GM19043 (cell line): ENCODE measurements around the gene MCF2L.
"Not testable (repeated sequence)": the region's sequence is repeated elsewhere in the genome, so short reads cannot be mapped to it uniquely, and the experiment has no call there.

ENCODE experiments used
- ATAC-seq: cut with Tn5 transposase; IDR thresholded peaks from one replicate; pipeline ENCODE4 v1.9.1; 2021; ENCODE audit warnings: low read depth; ENCODE audit not compliant: unreplicated experiment

MCF2L gene

DNA sequence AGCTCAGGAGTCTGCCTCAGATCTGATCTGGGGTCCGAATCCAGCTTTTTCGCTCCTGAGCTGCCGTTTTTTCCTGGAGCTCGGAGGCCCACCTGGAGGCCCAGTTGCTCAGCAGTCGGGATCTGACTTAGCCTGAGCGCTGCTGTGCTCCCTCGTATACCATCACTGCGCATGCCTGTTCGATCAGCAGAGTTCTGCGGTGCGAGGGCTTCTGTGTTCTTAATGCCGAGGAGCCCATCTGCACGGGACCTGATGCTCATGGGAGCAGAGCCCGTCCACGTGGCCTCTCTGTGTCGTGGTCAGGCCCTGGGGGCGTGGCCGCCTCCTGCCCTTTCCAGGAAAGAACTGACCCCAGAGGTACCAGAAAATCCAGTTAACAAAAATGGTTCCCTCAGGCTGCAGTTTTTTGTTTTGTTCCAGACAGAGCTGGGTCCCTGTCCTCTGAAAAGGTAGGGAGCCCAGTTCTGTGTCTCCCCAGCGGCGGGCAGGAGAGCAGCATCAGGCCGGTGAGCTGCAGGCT, 57.4 kb downstream of the MCF2L start:
- no peak for ATAC-seq

DNA sequence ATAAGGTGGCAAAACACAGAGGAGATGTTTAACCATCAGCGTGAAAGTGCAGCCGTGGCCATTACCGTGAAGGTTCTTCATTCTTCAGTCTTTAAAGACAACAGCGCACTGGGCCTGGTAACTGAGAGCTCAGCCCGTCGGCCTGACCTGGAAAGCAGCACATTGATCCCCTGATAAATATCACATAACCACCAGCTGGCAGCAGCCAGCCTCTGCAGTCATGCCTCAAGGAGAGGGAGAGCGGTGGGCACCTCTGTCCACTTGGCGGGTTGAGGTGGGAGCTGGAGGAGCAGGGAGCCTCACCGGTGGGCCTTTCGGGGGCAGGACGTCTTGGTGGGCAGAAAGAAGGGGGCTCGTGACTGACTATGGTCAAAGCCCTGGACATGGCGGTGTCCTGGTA, 58.1 kb downstream of the MCF2L start:
- no peak for ATAC-seq

DNA sequence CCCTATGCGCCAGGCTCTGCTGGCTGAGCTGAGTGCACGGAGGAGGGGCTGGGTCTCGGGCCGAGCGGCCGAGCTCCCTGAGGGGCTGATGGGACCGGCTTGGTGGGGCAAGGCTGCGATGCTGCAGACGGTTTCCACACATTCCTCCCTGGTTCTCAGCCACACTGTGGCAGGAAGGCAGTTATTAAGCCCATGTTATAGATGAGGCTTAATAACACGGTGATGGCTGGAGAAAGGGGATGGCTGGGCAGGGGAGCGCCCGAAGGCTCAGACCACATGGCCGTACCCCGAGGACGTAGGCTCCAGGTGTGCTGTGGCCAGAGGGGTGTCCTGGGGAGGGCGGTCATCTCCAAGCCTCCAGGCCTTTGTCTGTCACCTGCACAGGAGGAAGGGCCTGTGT, 58.6 kb downstream of the MCF2L start:
- ATAC-seq, result no peak

DNA sequence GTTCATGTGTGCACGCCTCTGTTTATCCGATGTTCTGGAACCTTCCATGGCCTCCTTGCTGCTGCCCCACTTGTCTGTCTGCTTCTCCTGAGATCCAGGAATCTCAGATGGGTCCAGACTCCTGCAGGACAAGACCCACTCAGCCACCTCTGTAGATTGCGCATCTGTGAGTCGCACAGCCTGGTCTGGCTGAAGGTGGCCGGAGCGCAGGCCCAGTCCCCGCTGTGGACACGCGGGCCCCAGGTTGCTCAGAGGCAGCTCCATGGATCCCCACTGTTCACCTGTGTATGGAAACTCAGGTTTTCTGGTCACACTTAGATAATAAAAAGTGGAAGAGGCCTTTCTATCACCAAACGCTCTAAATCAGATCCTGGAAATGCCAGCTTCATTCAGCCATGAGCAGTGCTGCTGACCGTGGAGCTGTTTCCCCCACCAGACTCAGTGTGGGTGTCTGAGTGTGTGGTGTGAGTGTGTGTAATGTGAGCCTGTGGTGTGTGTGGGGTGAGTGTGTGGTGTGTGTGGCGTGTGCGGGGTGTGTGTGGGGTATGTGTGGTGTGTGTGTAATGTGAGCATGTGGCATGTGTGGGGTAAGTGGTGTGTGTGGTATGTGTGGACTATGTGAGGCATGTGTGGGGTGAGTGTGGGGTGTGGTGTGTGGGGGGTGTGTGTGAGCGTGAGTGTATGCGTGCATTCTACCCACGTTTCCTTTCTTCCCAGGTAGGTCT, 59.5 kb downstream of the MCF2L start:
- no peak for ATAC-seq

DNA sequence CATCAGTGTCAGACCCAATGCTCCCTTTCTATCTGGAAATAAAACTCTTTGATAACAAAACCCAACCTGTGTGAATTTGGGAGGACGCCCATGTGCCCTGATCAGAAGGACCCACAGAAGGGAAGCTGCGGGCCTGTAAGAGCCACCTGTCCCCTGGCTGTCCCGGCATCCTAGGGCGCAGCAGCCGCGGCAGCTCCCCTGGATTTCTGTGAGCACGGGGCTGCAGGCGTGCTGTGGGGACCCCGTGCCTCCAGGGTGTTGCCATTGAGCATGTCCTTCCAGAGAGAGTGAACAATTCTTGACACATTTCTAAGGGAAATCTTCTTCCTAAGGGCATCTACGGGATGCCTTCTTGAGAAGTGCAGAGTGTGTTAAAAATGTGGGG, 60.0 kb downstream of the MCF2L start:
- no peak for ATAC-seq

DNA sequence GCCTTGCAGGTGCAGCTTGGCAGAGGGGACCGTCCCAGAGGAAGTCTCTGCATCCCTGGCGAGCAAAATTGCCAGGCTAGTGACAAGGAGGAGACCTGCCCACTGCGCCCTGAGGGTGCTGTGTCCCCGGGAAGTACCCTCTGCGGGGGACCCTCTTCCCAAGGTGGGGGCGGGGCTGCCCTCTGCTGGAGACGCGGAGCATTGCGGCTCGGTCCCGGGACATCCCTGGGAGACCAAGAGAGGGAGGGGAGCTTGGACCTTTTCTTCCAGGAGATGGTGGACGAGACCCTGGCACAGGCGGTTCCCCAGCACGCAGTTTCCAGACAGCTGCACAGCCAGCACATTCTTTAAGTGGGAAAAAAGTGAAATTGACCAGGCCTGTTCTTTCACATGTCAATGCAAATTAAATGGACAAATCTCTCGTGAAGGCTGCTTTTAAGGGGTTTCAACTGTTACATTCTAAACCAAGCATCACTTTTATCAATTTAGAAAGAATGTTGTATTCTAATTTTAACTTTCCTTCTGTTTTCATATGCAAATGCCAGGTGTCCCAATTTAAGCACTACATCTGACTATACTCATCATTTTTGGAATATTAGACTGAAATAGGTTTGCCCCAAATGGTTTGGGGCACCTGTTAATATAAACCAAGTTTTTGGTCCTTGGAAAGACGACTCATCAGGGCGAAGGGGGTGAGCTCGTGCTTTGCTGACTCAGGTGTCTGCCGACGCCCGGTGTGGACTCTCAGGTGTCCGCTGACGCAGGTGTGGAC, 60.7 kb downstream of the MCF2L start:
- ATAC-seq, result no peak

DNA sequence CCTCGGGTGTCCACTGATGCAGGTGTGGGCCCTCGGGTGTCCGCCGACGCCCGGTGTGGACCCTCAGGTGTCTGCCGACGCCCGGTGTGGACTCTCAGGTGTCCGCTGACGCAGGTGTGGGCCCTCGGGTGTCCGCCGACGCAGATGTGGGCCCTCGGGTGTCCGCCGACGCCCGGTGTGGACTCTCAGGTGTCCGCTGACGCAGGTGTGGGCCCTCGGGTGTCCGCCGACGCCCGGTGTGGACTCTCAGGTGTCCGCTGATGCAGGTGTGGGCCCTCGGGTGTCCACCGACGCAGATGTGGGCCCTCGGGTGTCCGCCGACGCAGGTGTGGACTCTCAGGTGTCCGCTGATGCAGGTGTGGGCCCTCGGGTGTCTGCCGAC, 61.2 kb downstream of the MCF2L start:
- ATAC-seq, result not testable (repeated sequence)

DNA sequence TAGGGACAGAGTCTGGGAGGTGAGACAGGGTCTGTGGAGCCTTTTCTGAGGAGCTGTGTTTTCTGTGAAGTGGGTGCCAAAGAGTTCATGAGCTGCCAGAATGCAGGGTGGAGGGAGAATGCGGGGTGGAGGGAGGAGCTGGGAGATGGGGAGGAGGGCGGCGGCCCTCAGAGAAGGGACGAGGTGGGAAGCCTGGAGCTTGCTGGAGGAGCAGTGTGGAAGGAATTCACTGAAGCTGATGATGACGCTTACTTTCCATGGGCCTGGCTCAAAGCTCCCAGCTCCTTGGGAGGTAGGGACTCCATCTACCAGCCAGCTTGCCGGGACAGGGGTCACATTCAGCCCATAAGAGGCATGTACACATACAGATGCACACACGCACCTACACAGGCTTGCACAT, 62.5 kb downstream of the MCF2L start:
- no peak for ATAC-seq

DNA sequence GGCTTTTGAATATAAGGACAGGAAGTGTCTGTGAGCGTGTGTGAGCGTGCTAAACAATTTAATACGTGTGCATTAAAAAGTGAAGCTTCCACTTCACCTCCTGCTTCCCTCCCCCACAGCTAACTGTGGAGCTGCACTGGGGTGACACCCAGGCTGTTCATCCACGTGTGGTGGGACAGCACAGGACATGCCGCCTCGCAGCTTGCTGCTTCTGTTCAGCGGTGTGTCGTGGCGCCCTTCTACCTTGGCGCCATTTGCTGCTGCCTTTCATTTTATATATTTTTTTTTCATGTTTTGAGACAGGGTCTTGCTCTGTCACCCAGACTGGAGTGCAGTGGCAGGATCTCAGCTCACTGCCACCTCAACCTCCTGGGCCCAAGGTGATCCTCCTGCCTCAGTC, 63.3 kb downstream of the MCF2L start:
- ATAC-seq, result no peak

DNA sequence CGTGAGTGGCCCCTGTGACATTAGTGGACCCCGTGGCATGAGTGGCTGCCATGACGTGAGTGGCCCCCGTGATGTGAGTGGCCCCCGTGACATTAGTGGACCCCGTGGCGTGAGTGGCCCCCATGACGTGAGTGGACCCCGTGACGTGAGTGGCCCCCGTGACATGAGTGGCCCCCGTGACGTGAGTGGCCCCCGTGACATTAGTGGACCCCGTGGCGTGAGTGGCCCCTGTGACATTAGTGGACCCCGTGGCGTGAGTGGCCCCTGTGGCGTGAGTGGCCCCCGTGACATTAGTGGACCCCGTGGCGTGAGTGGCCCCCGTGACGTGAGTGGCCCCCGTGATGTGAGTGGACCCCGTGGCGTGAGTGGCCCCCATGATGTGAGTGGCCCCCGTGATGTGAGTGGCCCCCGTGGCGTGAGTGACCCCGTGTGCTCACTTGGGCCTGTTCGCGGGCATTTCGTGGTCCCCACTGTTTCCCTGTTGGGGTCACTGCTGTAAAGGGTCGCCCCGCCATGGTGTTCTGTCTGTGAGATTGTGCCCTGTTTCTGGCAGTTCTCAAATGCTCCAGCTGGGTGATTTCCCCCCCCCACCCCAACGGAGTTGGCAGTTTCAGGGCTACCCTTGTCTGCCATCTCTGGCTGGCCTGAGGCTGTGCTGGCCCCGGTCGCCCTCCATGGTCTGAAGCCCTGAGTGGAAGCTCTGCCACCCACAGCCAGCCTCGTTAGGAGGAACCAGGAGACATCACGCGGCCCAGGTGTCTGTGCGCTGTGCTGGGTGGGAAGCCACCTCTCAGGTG, 64.2 kb downstream of the MCF2L start:
- no peak for ATAC-seq

DNA sequence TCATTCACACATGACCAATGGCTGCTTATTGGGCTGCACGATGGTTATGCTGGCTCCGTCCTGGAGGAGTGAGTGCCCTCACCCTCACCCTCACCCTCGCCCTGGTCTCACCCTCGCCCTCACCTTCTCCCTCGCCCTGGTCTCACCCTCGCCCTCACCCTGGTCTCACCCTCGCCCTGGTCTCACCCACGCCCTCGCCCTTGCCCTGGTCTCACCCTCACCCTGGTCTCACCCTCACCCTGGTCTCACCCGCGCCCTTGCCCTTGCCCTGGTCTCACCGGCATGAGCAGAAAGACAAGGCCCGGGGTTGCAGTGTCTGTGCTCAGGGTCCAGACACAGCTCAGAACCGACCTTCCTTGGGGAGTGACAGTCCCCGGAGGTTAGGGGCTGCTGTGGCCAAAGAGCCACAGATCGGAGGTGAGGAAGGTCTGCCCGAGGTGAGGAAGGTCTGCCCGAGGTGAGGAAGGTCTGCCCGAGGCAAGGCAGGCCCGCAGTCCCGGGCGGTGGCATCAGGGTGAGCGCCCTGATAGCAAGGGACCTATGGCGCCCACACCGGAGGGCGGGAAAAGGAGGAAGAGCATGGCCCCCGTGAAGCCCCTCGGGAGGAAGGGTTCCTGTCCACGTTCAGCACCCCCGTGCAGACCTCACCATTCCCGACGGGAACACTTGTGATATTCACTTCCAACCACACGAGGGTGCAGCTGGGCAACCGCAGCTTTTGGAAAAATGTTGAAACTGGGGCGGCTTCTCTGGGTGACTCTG, 65.6 kb downstream of the MCF2L start:
- no peak for ATAC-seq

DNA sequence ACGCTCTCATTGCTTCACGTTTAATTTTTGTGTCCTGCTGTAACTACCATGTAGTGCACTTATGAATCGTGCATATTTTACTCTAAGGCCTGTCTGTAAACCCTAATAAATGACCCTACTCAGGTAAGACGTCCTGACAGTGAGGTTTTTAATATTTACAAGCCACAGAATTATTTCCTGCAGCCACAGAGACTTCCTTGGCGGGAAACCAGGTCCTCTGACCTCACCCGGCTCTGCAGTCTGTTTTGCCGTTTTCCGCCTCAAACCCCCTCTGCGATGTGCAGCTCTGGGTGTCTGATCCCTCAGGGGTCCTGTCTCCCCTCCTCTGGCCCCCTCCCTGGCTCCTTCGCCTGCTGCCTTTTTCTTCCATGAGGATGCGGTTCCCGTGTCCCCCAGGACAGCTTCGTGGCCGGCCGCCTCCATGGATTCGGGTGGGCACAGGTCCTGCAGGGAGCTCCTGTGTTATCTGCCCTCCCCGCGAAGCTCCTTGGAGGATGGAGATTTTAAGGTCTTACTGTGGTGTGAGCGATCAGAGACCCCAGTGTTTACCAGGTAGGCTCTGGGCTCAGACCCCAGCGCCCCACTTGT, 66.3 kb downstream of the MCF2L start:
- ATAC-seq, result no peak

DNA sequence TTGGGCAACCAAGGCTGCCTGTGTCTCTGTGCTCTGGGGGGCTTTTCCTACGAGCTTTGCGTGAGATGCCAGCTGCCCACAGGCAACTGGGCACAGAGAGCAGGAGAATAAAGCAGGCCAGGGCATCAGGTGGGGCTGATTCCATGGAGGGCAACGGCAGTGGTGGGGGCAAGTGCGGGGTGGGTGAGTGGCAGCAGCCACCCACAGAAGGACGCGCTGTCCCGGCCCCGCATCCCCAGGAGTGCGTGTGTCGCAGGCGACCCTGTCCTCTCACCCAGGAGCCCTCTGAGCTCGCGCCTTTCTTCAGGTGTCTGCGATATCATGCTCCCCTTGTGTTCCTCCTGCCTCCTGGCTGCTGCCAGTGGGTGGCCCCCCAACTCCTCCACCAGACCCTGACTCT, 67.4 kb downstream of the MCF2L start:
- ATAC-seq, result no peak

DNA sequence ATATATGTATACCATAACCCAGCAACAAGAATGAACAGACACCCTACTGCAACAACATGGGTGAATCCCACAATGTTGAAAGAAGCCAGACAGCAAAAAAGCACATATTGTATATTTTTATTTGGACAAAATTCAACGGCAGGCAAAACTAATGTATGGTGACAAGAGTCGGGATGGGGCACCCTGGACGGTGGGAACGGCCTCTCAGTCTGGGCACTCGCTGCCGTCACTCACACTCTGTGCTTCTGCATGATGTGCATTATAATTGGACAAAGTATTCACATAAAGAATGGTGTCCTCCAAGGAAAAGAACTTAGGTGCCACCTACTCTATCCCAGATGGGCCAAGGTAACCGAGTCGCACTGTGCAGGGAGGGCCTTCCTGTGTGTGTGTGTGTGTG, 71.0 kb downstream of the MCF2L start:
- no peak for ATAC-seq

DNA sequence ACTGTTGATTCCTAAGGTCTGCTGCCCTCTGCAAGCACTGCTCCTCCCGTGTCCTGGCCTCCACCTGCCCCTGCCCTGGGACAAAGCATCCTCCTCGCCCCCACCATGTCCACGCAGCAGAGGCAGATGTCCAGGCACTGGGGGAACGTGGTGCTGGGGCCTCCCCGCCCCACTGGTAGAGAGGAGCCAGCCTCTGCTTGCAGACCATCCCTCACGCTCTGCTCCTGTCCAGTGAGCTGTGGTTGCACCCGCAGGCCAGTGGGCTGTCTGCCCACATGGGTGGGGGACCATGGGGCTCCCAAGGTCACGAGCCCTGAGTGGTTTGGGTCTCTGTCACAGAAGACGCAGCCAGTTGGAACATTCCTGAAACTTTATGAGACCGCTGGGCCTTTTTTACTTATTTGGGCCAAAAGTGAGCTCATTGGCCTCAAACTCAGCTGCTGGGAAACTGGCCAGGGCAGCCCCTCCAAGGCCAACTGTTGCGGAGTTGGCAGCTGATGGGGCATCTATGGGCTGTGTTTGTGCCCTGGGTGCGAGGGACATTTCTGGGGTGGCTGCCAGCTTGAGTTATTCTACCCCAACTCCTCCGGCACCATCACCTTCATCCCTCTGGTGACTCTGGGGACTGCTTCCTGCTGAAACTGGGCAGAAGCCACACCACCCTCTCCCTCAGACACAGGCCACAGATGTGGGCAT, 71.7 kb downstream of the MCF2L start:
- ATAC-seq, result no peak

DNA sequence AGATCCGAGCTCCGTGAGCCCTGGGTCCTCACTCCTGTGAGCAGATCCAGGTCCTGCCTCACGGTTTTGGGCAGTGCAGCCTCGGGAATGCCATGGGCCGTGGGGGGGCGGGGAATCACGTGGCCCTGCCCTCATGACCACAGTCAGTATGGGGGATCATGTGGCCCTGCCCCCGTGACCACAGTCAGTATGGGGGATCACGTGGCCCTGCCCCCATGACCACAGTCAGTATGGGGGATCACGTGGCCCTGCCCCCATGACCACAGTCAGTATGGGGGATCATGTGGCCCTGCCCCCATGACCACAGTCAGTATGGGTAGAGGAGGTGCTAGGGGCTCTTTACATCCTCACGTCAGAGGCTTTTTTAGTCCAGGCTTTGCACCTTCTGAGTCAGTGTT, 72.3 kb downstream of the MCF2L start:
- ATAC-seq, result no peak

DNA sequence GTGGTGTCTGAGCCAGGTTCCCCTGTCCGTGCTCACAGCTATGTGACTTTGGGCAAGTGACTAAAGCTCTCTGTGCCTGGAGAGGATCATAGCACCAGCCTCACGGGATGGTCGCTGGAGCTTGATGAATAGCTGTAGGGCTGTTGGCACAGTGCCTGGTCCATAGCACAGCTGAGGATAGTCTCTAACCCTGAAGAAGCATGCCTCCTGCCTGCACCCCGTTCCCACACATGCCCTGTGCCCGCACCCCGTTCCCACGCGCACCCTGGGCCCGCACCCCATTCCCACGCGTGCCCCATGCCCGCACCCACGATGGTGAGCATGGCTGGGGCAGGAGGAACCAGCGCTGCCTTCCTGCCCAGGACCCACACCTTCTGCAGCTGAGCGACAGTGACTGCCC, 72.9 kb downstream of the MCF2L start:
- ATAC-seq, result no peak

DNA sequence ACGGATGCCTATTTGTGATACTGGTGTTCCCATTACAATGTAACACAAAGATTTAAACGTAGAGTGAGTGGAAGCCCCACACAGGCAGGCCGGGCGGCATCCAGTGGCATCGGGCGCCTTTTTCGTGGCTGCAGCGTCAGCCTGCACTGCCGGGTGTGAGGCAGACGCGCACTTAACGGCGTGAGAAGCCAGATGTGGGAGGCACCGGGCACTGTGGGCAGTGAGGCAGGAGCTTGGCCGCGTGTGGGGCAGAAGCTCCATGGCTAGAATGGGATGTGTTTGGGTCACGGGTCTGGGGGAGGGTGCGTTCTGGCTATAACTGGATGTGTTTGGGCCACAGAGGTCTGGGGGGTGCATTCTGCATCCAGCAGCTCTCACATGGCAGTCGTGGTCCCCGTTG, 73.4 kb downstream of the MCF2L start:
- ATAC-seq, result no peak

DNA sequence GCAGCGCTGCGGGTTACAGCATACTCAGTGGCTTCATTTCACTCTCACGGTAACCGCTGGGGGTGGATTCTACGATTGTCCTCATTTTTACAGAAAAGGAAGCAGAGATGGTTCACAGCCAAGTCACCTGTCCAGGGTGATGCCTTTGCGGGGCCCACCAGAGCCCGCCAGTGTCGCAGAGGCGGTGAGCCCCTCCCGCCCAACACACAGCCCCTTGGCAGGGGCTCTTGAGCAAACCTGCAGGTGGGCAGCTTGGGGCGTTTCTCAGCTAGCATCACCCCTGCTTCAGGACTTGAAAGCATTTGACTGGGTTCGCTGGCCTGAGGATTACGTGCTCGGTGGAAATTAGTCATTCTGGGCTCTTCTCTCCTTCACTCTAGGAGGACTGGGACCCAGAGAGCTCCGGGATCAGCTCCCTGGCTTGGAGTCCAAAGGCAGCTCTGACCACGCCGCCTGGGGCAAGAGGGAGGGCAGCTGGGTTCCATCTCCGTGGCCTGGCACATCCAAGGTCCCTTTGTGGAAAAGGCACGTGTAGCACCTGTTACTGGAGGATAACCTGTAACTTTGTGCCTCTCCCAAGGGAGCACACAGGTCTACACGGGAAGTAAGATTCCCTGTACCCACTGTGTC, 74.1 kb downstream of the MCF2L start:
- ATAC-seq, result no peak
